ENCODE results near the gene BMP7. TPM values are rescaled to one million over a fixed set of nuclear protein-coding genes. Genes with fewer than 3 reads are reported as not detected.

The BMP7 gene
- total and polyA plus RNA-seq, 8 donors, result 0.67 to 22.4 (median 16.2) TPM

- H3K36me3 ChIP-seq, result no peaks in the 10 kb centered on the region
- H3K9me3 ChIP-seq, result no peaks in the 10 kb centered on the region
- H3K27me3 ChIP-seq, result no peaks in the 10 kb centered on the region
- H3K4me3 ChIP-seq, result no peak overlapping the region
- no peak for DNase-seq
- no peak overlapping the region for H3K27ac ChIP-seq
- TF ChIP-seq, protein P1, sequence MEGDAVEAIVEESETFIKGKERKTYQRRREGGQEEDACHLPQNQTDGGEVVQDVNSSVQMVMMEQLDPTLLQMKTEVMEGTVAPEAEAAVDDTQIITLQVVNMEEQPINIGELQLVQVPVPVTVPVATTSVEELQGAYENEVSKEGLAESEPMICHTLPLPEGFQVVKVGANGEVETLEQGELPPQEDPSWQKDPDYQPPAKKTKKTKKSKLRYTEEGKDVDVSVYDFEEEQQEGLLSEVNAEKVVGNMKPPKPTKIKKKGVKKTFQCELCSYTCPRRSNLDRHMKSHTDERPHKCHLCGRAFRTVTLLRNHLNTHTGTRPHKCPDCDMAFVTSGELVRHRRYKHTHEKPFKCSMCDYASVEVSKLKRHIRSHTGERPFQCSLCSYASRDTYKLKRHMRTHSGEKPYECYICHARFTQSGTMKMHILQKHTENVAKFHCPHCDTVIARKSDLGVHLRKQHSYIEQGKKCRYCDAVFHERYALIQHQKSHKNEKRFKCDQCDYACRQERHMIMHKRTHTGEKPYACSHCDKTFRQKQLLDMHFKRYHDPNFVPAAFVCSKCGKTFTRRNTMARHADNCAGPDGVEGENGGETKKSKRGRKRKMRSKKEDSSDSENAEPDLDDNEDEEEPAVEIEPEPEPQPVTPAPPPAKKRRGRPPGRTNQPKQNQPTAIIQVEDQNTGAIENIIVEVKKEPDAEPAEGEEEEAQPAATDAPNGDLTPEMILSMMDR (IDR thresholded peaks at IDR 0.05), result no peak
- no peak for ATAC-seq
- intact Hi-C loops (cut with DNase I), result no loop called here
- no peaks in the 10 kb centered on the region for H3K4me1 ChIP-seq
Observed at GRCh38 chr20:57199656-57200405, 66.6 kb downstream of the BMP7 start.

DNA sequence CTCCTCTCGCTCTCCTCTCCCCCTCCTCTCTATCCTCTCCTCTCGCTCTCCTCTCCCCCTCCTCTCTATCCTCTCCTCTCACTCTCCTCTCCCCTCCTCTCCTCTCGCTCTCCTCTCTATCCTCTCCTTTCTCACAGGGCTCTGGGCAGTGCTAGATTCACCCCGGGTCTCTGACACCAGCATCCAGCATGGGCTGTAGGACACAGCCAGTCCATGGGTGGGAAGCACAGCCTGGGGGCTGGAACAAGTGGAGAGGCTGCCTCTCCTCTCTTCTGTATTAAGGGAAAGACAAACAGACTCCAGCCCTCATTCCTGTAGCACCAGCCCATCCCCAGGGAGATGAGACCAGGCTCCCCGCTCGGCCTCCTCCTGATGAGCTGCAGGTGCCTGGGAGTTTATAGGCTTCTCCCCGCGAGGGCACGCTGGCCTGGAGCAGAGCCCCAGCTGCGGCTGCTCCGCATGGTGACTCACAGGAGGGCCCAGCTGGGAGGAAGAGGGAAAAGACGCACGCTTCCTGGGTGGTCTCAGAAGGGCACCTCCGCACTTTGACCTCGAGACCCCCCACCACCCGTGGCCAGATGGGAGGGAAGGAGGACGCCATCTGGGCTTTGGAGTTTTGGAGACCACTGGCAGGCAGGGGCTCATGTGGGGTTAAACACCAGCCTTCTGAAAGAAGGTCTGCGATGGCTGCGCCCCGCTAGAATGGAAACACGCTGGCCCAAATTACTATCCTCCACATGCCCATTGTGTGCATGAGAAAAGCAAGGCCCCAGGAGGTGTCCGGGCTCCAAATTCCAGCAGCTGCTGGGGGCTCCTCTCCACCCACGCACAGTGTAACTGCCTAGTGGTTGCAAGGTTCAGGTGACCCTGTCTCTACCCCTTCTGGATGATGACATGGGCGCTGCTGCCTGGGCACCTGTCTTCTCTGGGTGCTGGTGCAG is 68.0 kb downstream of the BMP7 start:
- H3K27ac ChIP-seq, result no peak overlapping the region
- H3K4me3 ChIP-seq, result no peak overlapping the region
- no peaks in the 10 kb centered on the region for H3K36me3 ChIP-seq
- no peaks in the 10 kb centered on the region for H3K27me3 ChIP-seq
- TF ChIP-seq, protein P1 (IDR thresholded peaks at IDR 0.05), result no peak
- ATAC-seq, result no peak
- no peaks in the 10 kb centered on the region for H3K9me3 ChIP-seq
- no peak for DNase-seq
- intact Hi-C loops (cut with DNase I), result no loop called here
- H3K4me1 ChIP-seq, result no peaks in the 10 kb centered on the region

DNA sequence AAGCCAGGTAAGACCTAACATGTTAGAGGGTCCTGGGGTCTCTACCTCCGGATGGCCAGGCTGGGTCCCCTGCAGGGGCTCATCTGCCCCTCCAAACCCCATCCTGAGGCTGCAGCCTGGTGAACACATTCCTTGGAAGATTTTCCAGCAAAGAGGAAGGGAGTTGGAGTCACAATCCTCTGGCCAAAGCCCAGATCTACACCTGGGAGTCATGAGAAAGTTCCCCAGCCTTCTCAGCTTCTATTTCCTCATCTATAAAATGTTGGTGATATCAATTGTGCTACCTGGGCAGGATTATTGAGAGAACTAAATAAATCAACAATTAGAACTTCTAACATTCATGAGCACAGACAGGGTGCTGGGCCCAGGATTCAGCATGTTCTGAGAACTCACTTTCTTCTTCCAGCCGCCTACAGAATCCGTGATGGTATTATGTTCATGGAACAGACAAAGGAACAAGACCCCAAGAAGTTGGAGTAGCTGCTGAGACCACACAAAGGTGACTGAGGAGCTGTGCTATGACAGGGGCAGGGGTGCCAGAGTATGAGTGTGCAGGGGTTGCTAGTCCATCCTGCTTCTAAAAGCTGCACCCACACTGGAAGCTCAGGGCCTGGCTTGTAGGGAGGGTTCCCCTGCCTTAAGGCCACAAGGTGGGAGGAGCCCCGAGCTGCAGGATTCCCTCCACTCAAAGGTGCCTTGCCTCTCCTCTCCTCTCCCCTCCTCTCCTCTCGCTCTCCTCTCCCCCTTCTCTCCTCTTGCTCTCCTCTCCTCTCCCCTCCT is 68.9 kb downstream of the BMP7 start:
- no peak overlapping the region for H3K4me3 ChIP-seq
- no peaks in the 10 kb centered on the region for H3K9me3 ChIP-seq
- no peaks in the 10 kb centered on the region for H3K4me1 ChIP-seq
- DNase-seq (no peak), ATAC-seq (no peak)
- no peaks in the 10 kb centered on the region for H3K27me3 ChIP-seq
- no peaks in the 10 kb centered on the region for H3K36me3 ChIP-seq
- TF ChIP-seq, protein P1 (IDR thresholded peaks at IDR 0.05), result no peak
- intact Hi-C loops (cut with DNase I), result no loop called here
- H3K27ac ChIP-seq, result no peak overlapping the region

- TF ChIP-seq, protein P1 (IDR thresholded peaks at IDR 0.05), result no peak
- Histone ChIP-seq H3K36me3 (no peaks in the 10 kb centered on the region), H3K27me3 (no peaks in the 10 kb centered on the region), H3K4me3 (no peak overlapping the region), H3K27ac (no peak overlapping the region), H3K4me1 (no peaks in the 10 kb centered on the region), H3K9me3 (no peaks in the 10 kb centered on the region)
- no peak for DNase-seq
- ATAC-seq, result no peak
- intact Hi-C loops (cut with DNase I), result no loop called here
Observed at GRCh38 chr20:57195469-57196100, 70.9 kb downstream of the BMP7 start.

All from left lung (tissue), 10 donors.